ENCODE data around the gene MRTFB.

Gene MRTFB

DNA sequence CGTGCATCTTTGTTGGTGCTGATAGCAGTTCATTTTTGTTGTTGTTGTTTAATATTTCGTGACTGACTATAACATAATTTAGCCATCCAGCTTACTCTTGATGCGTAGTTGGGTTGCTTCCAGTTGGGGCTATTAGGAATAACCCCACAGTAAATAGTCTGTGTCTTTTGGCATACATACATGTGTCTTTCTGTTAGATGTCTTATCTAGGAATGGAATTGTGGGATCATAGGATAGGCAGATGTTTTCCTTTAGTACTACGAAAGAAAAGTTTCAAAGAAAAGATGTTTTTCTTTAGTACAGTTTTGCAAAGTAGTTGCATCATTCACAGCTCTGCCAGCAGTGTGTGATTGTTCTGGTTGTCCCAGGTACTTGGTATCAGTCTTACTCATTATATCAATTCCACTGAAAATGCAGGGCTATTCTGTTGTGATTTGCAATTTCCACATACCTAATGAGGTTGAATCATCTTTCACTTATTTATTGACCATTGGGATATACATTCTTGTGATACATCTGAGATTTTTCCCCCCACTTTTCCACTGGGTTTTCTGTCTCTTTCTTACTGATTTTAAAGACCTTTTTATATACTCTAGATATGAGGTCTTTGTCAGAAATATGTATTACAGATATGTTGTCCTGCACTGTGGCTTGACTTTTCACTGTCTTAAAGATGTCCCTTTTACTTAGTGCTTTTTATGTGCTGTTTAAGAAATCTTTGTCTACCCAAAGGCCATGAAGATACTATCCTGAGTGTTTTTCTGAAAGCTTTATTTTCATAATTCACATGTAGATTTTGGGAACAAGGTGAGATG lies 173.3 kb downstream of the MRTFB start:
- H3K9me3 ChIP-seq (ENCODE audit: insufficient read depth, low read length) = no peaks in the 10 kb centered on the region
- H3K36me3 ChIP-seq (replicated peaks; ENCODE audit: low read depth, low read length) = peaks cover 25% of the 10 kb centered on the region
- H3K79me2 ChIP-seq (ENCODE audit: low read length) = no peaks in the 10 kb centered on the region
- no peak overlapping the region for H2AFZ ChIP-seq (ENCODE audit: low read depth, low read length)
- peaks cover 45% of the 10 kb centered on the region for H3K4me1 ChIP-seq (ENCODE audit: low read length)
- no peak for TF ChIP-seq EZH2phosphoT487 (IDR thresholded peaks at IDR 0.05; ENCODE audit: low read depth)
- TF ChIP-seq, protein P1, sequence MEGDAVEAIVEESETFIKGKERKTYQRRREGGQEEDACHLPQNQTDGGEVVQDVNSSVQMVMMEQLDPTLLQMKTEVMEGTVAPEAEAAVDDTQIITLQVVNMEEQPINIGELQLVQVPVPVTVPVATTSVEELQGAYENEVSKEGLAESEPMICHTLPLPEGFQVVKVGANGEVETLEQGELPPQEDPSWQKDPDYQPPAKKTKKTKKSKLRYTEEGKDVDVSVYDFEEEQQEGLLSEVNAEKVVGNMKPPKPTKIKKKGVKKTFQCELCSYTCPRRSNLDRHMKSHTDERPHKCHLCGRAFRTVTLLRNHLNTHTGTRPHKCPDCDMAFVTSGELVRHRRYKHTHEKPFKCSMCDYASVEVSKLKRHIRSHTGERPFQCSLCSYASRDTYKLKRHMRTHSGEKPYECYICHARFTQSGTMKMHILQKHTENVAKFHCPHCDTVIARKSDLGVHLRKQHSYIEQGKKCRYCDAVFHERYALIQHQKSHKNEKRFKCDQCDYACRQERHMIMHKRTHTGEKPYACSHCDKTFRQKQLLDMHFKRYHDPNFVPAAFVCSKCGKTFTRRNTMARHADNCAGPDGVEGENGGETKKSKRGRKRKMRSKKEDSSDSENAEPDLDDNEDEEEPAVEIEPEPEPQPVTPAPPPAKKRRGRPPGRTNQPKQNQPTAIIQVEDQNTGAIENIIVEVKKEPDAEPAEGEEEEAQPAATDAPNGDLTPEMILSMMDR (IDR thresholded peaks at IDR 0.05; ENCODE audit: low read depth, low read length) = no peak
- H3K4me3 ChIP-seq (ENCODE audit: low read length) = no peak overlapping the region
- H3K9ac ChIP-seq (ENCODE audit: low read length) = no peak overlapping the region
- H3K27me3 ChIP-seq (ENCODE audit: low read depth, low read length) = no peaks in the 10 kb centered on the region
- no peak overlapping the region for H3K4me2 ChIP-seq (ENCODE audit: low read length)
- no peak overlapping the region for H3K27ac ChIP-seq (ENCODE audit: low read length)
- H4K20me1 ChIP-seq (ENCODE audit: insufficient read depth, low read length) = no peaks in the 10 kb centered on the region

DNA sequence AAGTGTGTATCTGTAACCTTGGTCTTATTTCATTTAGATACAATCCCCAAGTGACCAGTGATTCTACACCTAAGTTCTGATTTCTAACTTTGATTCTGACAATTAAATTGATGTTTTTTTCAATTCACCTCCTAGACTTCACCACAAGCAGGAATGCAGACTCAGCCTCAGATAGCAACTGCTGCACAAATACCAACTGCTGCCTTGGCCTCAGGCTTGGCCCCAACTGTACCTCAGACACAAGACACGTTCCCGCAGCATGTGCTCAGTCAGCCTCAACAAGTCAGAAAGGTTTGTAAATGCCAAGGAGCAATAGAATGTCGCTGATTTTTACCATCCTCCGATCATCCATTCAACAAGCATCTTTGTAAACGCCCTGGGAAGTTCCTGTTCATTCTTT lies 177.7 kb downstream of the MRTFB start:
- TF ChIP-seq, protein P1 (IDR thresholded peaks at IDR 0.05; ENCODE audit: low read depth, low read length) = no peak
- no peak for TF ChIP-seq EZH2phosphoT487 (IDR thresholded peaks at IDR 0.05; ENCODE audit: low read depth)
- Histone ChIP-seq H3K4me1 (ENCODE audit: low read length) (peaks cover 36% of the 10 kb centered on the region), H3K4me3 (ENCODE audit: low read length) (no peak overlapping the region), H4K20me1 (ENCODE audit: insufficient read depth, low read length) (no peaks in the 10 kb centered on the region), H3K27me3 (ENCODE audit: low read depth, low read length) (no peaks in the 10 kb centered on the region), H3K36me3 (replicated peaks; ENCODE audit: low read depth, low read length) (peaks cover 33% of the 10 kb centered on the region), H3K79me2 (ENCODE audit: low read length) (no peaks in the 10 kb centered on the region), H2AFZ (ENCODE audit: low read depth, low read length) (no peak overlapping the region), H3K9me3 (ENCODE audit: insufficient read depth, low read length) (no peaks in the 10 kb centered on the region), H3K9ac (ENCODE audit: low read length) (no peak overlapping the region), H3K27ac (ENCODE audit: low read length) (no peak overlapping the region), H3K4me2 (ENCODE audit: low read length) (no peak overlapping the region)

DNA sequence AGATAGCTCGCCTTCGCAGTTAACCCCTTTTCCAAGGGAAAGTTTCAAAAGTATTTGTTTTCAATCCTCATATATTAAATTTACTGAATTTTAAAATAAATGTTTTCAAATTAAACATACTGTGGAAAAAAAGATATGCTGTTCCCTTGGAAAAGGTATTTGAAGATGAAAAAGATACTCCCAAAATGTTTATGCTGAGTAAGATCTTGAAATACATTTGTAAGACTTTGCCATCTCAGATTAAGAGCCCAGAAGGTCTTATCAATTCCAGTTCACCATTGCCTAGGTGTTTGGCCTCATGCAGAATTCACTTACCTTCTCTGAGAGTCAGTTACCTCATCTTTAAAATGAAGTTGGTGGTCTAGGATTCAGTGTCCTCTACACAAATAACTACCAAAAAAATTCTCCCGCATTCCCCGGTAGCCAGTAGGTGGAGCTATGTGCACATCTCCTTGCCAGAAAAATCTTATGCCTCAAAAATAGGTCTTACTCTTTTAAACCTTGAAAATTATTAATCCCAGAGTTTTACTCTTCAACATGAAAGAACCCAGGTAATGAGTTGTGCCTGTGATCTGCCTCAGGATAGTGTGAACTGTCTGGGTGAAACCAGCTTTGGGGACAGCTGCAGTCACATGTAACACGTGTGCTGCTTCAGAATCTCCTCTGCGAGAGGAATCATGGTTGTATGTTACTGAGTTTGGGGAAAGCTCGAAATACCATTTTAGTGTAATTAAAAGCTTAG lies 178.3 kb downstream of the MRTFB start:
- Histone ChIP-seq H3K4me2 (ENCODE audit: low read length) (0 out of 2 replicates have a peak overlapping the region, but pooled peaks have one; percentile 6), H3K36me3 (replicated peaks; ENCODE audit: low read depth, low read length) (peaks cover 33% of the 10 kb centered on the region)
- TF ChIP-seq, protein P1 (IDR thresholded peaks at IDR 0.05; ENCODE audit: low read depth, low read length) = peak; percentile 96
- TF ChIP-seq EZH2phosphoT487 (IDR thresholded peaks at IDR 0.05; ENCODE audit: low read depth) = no peak

DNA sequence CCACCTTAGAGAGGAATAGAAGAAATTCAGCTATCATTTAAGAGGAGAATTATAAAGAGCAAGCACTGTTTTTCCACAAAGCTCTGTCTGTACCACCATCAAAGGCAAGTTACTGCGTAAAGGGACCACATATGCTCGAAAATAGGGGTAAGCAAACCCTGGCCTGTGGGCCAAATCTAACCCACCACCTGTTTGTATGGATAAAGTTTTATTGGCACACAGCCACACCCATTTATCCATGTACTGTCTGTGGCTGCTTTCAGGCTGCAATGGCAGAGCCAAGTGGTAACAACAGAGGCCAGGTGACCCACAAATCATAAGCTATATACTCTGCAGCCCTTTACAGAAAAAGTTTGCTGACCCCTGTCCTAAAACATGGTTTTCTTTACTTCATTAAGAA lies 180.3 kb downstream of the MRTFB start:
- Histone ChIP-seq H2AFZ (ENCODE audit: low read depth, low read length) (no peak overlapping the region), H3K4me3 (ENCODE audit: low read length) (no peak overlapping the region), H4K20me1 (ENCODE audit: insufficient read depth, low read length) (no peaks in the 10 kb centered on the region), H3K36me3 (replicated peaks; ENCODE audit: low read depth, low read length) (peaks cover 27% of the 10 kb centered on the region), H3K79me2 (ENCODE audit: low read length) (no peaks in the 10 kb centered on the region), H3K27ac (ENCODE audit: low read length) (no peak overlapping the region), H3K9ac (ENCODE audit: low read length) (no peak overlapping the region), H3K27me3 (ENCODE audit: low read depth, low read length) (no peaks in the 10 kb centered on the region), H3K9me3 (ENCODE audit: insufficient read depth, low read length) (no peaks in the 10 kb centered on the region), H3K4me1 (ENCODE audit: low read length) (peaks cover 12% of the 10 kb centered on the region), H3K4me2 (ENCODE audit: low read length) (no peak overlapping the region)
- TF ChIP-seq EZH2phosphoT487 (IDR thresholded peaks at IDR 0.05; ENCODE audit: low read depth) = no peak

More for the DNA sequence above, 178.3 kb downstream of the MRTFB start:
- H3K4me1 ChIP-seq (ENCODE audit: low read length) = peaks cover 32% of the 10 kb centered on the region
- no peak overlapping the region for H2AFZ ChIP-seq (ENCODE audit: low read depth, low read length)
- no peak overlapping the region for H3K27ac ChIP-seq (ENCODE audit: low read length)
- H3K79me2 ChIP-seq (ENCODE audit: low read length) = no peaks in the 10 kb centered on the region
- H4K20me1 ChIP-seq (ENCODE audit: insufficient read depth, low read length) = no peaks in the 10 kb centered on the region
- no peaks in the 10 kb centered on the region for H3K9me3 ChIP-seq (ENCODE audit: insufficient read depth, low read length)
- no peaks in the 10 kb centered on the region for H3K27me3 ChIP-seq (ENCODE audit: low read depth, low read length)
- H3K9ac ChIP-seq (ENCODE audit: low read length) = no peak overlapping the region
- no peak overlapping the region for H3K4me3 ChIP-seq (ENCODE audit: low read length)
